K562 (cell line): ENCODE measurements around the gene PLEKHM1. TPM values are rescaled to one million over a fixed set of nuclear protein-coding genes. Genes with fewer than 3 reads are reported as not detected.

Experiments used
- ATAC-seq: fragments of 200-7000 bp; cut with Tn5 transposase; 3 replicates; pipeline ENCODE4 v1.9.1; 2020; ENCODE audit warnings: moderate library complexity
- BruUV-seq: library from RNA; stranded (reverse); fragments of 400-500 nt; replicated peaks from 2 replicates; lab custom pipeline; 2021; lab: Mats Ljungman, UMichigan
- CTCF ChIA-PET: fragments of 300-600 bp; formaldehyde crosslinking; extraction: SDS; loops from one replicate; lab custom pipeline; 2021; ENCODE audit warnings: low intra/inter-chr PET ratio; lab: Yijun Ruan, JAX
- POLR2A ChIA-PET: fragments of 300-600, 350-650 bp; sonication (Branson Sonifier 250); formaldehyde crosslinking; extraction: SDS; loops from one replicate; lab custom pipeline; 2021; ENCODE audit warnings: antibody characterized with exemption, inconsistent platforms; lab: Yijun Ruan, JAX
- DNase-seq, 4 experiments: peaks; one replicate each; pipeline versions ENCODE4 v3.0.0 to v3.0.0-alpha.2; 2011 to 2018; ENCODE audit warnings: low spot score in 3 of 4, mixed read lengths in 3 of 4; ENCODE audit errors: extremely low read depth in 1 of 4
- FAIRE-seq: peaks from 2 replicates; lab custom pipeline; 2011; peaks lifted over from hg19 to GRCh38; lab: Jason Lieb, UNC
- H2AFZ ChIP-seq: 2 replicates; pipeline ENCODE4 v1.6.0; 2011; ENCODE audit warnings: low read depth, low read length, control low read depth, inconsistent platforms
- H3K27ac ChIP-seq: fragments of 200-600 bp; 3 replicates; pipeline ENCODE4 v1.8.0; 2011; ENCODE audit warnings: low read depth, mild to moderate bottlenecking, control low read depth, inconsistent platforms, low read length, moderate library complexity, mixed read lengths; ENCODE audit errors: extremely low read depth
- H3K27me3 ChIP-seq, 2 experiments: fragments of 300-600 bp in 1 of 2; 2 replicates in 1 of 2; 3 replicates in 1 of 2; pipeline versions ENCODE4 v1.6.0 to v1.8.0; 2011; ENCODE audit warnings: inconsistent platforms in 2 of 2, low read length in 2 of 2, mild to moderate bottlenecking in 1 of 2, mixed read lengths in 1 of 2, moderate library complexity in 1 of 2; ENCODE audit not compliant: control insufficient read depth in 2 of 2, insufficient read depth in 2 of 2
- H3K36me3 ChIP-seq: fragments of 300-600 bp; 3 replicates; pipeline ENCODE4 v1.8.0; 2011; ENCODE audit warnings: mild to moderate bottlenecking, low read length, inconsistent platforms; ENCODE audit not compliant: control insufficient read depth, insufficient read depth
- H3K4me1 ChIP-seq, 2 experiments: fragments of 200-600 bp in 1 of 2; replicated peaks in 1 of 2; 2 replicates in 1 of 2; 3 replicates in 1 of 2; pipeline versions ENCODE4 v1.5.1 to v1.8.0; 2011; ENCODE audit warnings: inconsistent platforms in 2 of 2, low read length in 2 of 2, mild to moderate bottlenecking in 1 of 2, mixed read lengths in 1 of 2, moderate library complexity in 1 of 2; ENCODE audit not compliant: control insufficient read depth in 2 of 2, insufficient read depth in 2 of 2
- H3K4me2 ChIP-seq: 2 replicates; pipeline ENCODE4 v1.6.1; 2011; ENCODE audit warnings: low read length, control low read depth, inconsistent platforms, mixed read lengths; ENCODE audit not compliant: insufficient read depth
- H3K4me3 ChIP-seq: fragments of 200-600 bp; sonication (generic), shearing (Covaris generic); 2 replicates; pipeline ENCODE4 v1.5.1; 2016; ENCODE audit warnings: control low read depth, inconsistent platforms
- H3K79me2 ChIP-seq: fragments of 200-600 bp; 3 replicates; pipeline ENCODE4 v1.8.0; 2011; ENCODE audit warnings: low read length, inconsistent platforms; ENCODE audit not compliant: control insufficient read depth, insufficient read depth
- H3K9ac ChIP-seq, 2 experiments: 2 replicates each; pipeline versions ENCODE4 v1.6.0 to v1.6.1; 2011; ENCODE audit warnings: low read depth in 2 of 2, low read length in 2 of 2, control low read depth in 1 of 2, inconsistent platforms in 1 of 2, mild to moderate bottlenecking in 1 of 2, mixed read lengths in 1 of 2; ENCODE audit not compliant: insufficient read depth in 1 of 2
- H3K9me1 ChIP-seq: one replicate; pipeline ENCODE4 v1.6.0; 2011; ENCODE audit warnings: inconsistent platforms, mild to moderate bottlenecking, low read length, moderate library complexity; ENCODE audit not compliant: control insufficient read depth, insufficient read depth
- H3K9me3 ChIP-seq: replicated peaks from 2 replicates; pipeline ENCODE4 v1.5.1; 2011; ENCODE audit warnings: low read depth, low read length, inconsistent platforms; ENCODE audit not compliant: control insufficient read depth, insufficient read depth
- H4K20me1 ChIP-seq: replicated peaks from 2 replicates; pipeline ENCODE4 v1.6.1; 2011; ENCODE audit warnings: low read length, inconsistent platforms, mixed read lengths; ENCODE audit not compliant: control insufficient read depth, insufficient read depth
- CHCHD3 ChIP-seq: fragments of 250-450 bp; sonication (Bioruptor Pico); IDR thresholded peaks from 2 replicates; pipeline ENCODE4 v2.1.2; 2022; ENCODE audit warnings: mild to moderate bottlenecking
- HNRNPH1 ChIP-seq: fragments of 200-400 bp; formaldehyde crosslinking; optimal IDR thresholded peaks from 2 replicates; pipeline ENCODE3; 2017; ENCODE audit warnings: low read depth, mild to moderate bottlenecking, low read length, moderate library complexity
- KDM2B ChIP-seq: fragments of 250-450 bp; sonication (Bioruptor Pico); IDR thresholded peaks from 2 replicates; pipeline ENCODE4 v1.8.0; 2021; ENCODE audit warnings: mild to moderate bottlenecking, moderate library complexity
- PHF20 ChIP-seq: fragments of 450-650 bp; IDR thresholded peaks from 2 replicates; pipeline ENCODE4 v1.6.1; 2018; ENCODE audit not compliant: partially characterized antibody
- POLR2AphosphoS5 ChIP-seq: IDR thresholded peaks from 2 replicates; pipeline ENCODE4 v1.6.1; 2011; ENCODE audit warnings: mild to moderate bottlenecking, low read depth, low read length, moderate library complexity; ENCODE audit not compliant: control insufficient read depth, insufficient read depth
- RBM15 ChIP-seq: fragments of 200-400 bp; formaldehyde crosslinking; IDR thresholded peaks from 2 replicates; pipeline ENCODE4 v1.6.1; 2018; ENCODE audit warnings: mild to moderate bottlenecking, low read length, moderate library complexity; ENCODE audit not compliant: insufficient read depth
- SRSF1 ChIP-seq: fragments of 200-400 bp; formaldehyde crosslinking; IDR thresholded peaks from 2 replicates; pipeline ENCODE4 v1.6.1; 2017; ENCODE audit warnings: mild to moderate bottlenecking, low read depth, low read length, moderate library complexity
- TCF3 ChIP-seq: sonication (generic); formaldehyde crosslinking; IDR thresholded peaks from 2 replicates; pipeline ENCODE4 v1.4.0; 2020; ENCODE audit warnings: mild to moderate bottlenecking, missing genetic modification reagents
- ZNF165 ChIP-seq: fragments of 250-450 bp; sonication (Bioruptor Pico); IDR thresholded peaks from 2 replicates; pipeline ENCODE4 v1.4.0; 2020; ENCODE audit warnings: borderline replicate concordance
- ZNF324 ChIP-seq: fragments of 250-450 bp; sonication (Bioruptor Pico); IDR thresholded peaks from 2 replicates; pipeline ENCODE4 v1.4.0; 2020; ENCODE audit warnings: mild to moderate bottlenecking
- ZNF766 ChIP-seq: fragments of 200-800 bp; sonication (Bioruptor generic); conservative IDR thresholded peaks from 2 replicates; pipeline ENCODE4 v1.6.1; 2016; ENCODE audit warnings: missing genetic modification characterization, missing compliant biosample characterization
- WGBS: fragments of 100-300 bp; shearing (Covaris generic); methylation state at CpG from one replicate; pipeline ENCODE4 v1.1.6; 2016; ENCODE audit warnings: low coverage, mixed read lengths; ENCODE audit not compliant: insufficient coverage; ENCODE audit errors: missing lambda C conversion rate; 5-methylcytosine and 5-hydroxymethylcytosine counted together
- in situ Hi-C: fragments of 300-500 bp; cut with MboI; formaldehyde crosslinking; loops from 4 replicates; pipeline ENCODE4 v1.15.0; 2018; ENCODE audit warnings: inconsistent platforms, mixed read lengths
- intact Hi-C: fragments of 100-400 bp; cut with micrococcal nuclease; formaldehyde crosslinking; loops from 2 replicates; pipeline ENCODE4 v1.14.2; 2022
- polyA plus RNA-seq, 8 experiments: library from polyadenylated mRNA; depleted of rRNA in 4 of 8; stranded (reverse) in 5 of 8; unstranded in 3 of 8; fragments of >200 nt; fragmentation: Nextera tagmentation in 2 of 8; fragmentation: Illumina TruSeq in 1 of 8; extraction: Ambion mirVana in 2 of 8; extraction: Trizol in 1 of 8; gene quantifications; 2 replicates each; pipeline versions ENCODE4 v1.2.1 to v1.2.3, GENCODE V29; 2011 to 2014; ENCODE audit warnings: inconsistent platforms in 1 of 8, missing spikeins in 1 of 8
- total RNA-seq, 7 experiments: library from RNA; depleted of rRNA in 6 of 7; stranded (reverse); fragments of >200 nt in 6 of 7; fragmentation: Illumina TruSeq in 2 of 7; extraction: Trizol in 2 of 7; gene quantifications; 2 replicates each; pipeline versions ENCODE4 v1.2.1 to v1.2.3, GENCODE V29; 2011 to 2021; ENCODE audit warnings: low replicate concordance in 1 of 7
- TF ChIP-seq, protein P1 (sequence below): fragments of 450-650 bp; conservative IDR thresholded peaks from 2 replicates; pipeline ENCODE4 v1.6.1; 2016; ENCODE audit warnings: missing genetic modification characterization, low read depth, mild to moderate bottlenecking, control low read depth, missing compliant biosample characterization
- TF ChIP-seq, protein P2 (sequence below): sonication (generic); formaldehyde crosslinking; IDR thresholded peaks from 2 replicates; pipeline ENCODE4 v1.8.0; 2022; ENCODE audit warnings: missing genetic modification reagents, mild to moderate bottlenecking, borderline replicate concordance

The PLEKHM1 gene
- total and polyA plus RNA-seq, 9 of the 15 experiments (the other 6 are each of a cell fraction or from before 2014, with no cell fraction given) = 0.13 to 23.3 (median 5.7) TPM

DNA sequence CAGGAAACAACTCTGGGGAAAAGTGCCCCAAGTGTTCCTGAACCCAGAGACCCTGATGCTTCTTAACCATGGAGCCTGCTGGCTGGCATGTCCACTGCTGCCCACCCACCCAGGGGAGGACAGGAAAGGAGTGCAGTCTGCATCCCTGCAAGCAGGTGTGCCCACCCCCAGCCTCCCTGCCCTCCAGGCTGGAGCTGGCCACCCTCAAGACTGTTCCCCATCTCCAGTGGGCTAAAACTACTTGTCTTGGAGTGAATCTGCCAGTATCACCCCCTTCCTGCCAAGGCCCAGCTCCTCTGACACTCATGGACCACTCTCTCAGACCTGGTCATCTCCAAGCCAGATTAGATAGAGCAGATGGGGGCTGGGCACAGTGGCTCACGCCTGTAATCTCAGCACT lies 87.6 kb downstream of the PLEKHM1 start:
- Histone ChIP-seq H3K27ac (no peak overlapping the region), H3K9me1 (no peaks in the 10 kb centered on the region), H3K79me2 (no peaks in the 10 kb centered on the region), H3K9ac (no peak overlapping the region), H3K4me3 (no peak overlapping the region), H3K27me3 (peaks cover 0 to 3% of the 10 kb centered on the region in 2 experiments; a peak in 1 of 5 replicates), H3K36me3 (no peaks in the 10 kb centered on the region), H3K4me1 (peaks cover 2 to 14% of the 10 kb centered on the region in 2 experiments; a peak in 4 of 5 replicates), H4K20me1 (no peaks in the 10 kb centered on the region), H2AFZ (no peak overlapping the region), H3K9me3 (no peaks in the 10 kb centered on the region), H3K4me2 (no peak overlapping the region)
- ATAC-seq (no peak), FAIRE-seq (no peak), DNase-seq (no peak)
- WGBS = 0% methylated on average over 1 of the region's 1 CpG
- ChIA-PET CTCF (no interaction called here), POLR2A (interaction anchor here (0.8 kb wide), 1 partner anchor 26 kb away, joined by 3 read pairs; no protein-coding TSS in a partner anchor)
- no TSS peak for BruUV-seq
- intact Hi-C loops = no loop called here
- TF ChIP-seq, protein P1, sequence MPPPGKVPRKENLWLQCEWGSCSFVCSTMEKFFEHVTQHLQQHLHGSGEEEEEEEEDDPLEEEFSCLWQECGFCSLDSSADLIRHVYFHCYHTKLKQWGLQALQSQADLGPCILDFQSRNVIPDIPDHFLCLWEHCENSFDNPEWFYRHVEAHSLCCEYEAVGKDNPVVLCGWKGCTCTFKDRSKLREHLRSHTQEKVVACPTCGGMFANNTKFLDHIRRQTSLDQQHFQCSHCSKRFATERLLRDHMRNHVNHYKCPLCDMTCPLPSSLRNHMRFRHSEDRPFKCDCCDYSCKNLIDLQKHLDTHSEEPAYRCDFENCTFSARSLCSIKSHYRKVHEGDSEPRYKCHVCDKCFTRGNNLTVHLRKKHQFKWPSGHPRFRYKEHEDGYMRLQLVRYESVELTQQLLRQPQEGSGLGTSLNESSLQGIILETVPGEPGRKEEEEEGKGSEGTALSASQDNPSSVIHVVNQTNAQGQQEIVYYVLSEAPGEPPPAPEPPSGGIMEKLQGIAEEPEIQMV (tag) = no peak
- no peak for TF ChIP-seq ZNF324
- TF ChIP-seq, protein P2, sequence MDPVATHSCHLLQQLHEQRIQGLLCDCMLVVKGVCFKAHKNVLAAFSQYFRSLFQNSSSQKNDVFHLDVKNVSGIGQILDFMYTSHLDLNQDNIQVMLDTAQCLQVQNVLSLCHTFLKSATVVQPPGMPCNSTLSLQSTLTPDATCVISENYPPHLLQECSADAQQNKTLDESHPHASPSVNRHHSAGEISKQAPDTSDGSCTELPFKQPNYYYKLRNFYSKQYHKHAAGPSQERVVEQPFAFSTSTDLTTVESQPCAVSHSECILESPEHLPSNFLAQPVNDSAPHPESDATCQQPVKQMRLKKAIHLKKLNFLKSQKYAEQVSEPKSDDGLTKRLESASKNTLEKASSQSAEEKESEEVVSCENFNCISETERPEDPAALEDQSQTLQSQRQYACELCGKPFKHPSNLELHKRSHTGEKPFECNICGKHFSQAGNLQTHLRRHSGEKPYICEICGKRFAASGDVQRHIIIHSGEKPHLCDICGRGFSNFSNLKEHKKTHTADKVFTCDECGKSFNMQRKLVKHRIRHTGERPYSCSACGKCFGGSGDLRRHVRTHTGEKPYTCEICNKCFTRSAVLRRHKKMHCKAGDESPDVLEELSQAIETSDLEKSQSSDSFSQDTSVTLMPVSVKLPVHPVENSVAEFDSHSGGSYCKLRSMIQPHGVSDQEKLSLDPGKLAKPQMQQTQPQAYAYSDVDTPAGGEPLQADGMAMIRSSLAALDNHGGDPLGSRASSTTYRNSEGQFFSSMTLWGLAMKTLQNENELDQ (CRISPR knock-in tag) = no peak
- TF ChIP-seq RBM15 = no peak
- no peak for TF ChIP-seq ZNF766 (CRISPR knock-in tag)
- no peak for TF ChIP-seq PHF20
- TF ChIP-seq HNRNPH1 = no peak
- no peak for TF ChIP-seq TCF3 (CRISPR knock-in tag)
- no peak for TF ChIP-seq POLR2AphosphoS5
- TF ChIP-seq SRSF1 = no peak
- no peak for TF ChIP-seq ZNF165 (CRISPR knock-in tag)
- no peak for TF ChIP-seq KDM2B (CRISPR knock-in tag)
- no peak for TF ChIP-seq CHCHD3 (CRISPR knock-in tag)
- in situ Hi-C loops = loop anchor here (25.0 kb wide), 1 partner anchor 434 kb away; the partner anchor contains the start of gene SPPL2C
